RWPE1 (cell line): Measurements from ENCODE around the gene NAPA.

Experiments
- CTCF ChIA-PET: fragments of 350-600 bp; sonication (Branson Sonifier 250); formaldehyde crosslinking; extraction: SDS; loops from one replicate; lab custom pipeline; 2021; lab: Yijun Ruan, JAX
- POLR2A ChIA-PET: fragments of 400-600 bp; formaldehyde crosslinking; extraction: SDS; loops from one replicate; lab custom pipeline; 2020; ENCODE audit warnings: antibody characterized with exemption; ENCODE audit not compliant: low non-redundant PET; lab: Yijun Ruan, JAX
- DNase-seq: peaks from one replicate; pipeline ENCODE4 v3.0.0; 2012; ENCODE audit warnings: low spot score
- H3K27ac ChIP-seq: fragments of 450-650 bp; 2 replicates; pipeline ENCODE4 v1.5.1; 2017
- CTCF ChIP-seq: fragments of 450-650 bp; conservative IDR thresholded peaks from 2 replicates; pipeline ENCODE4 v1.5.1; 2017; ENCODE audit warnings: low read depth, mild to moderate bottlenecking

Gene NAPA

DNA sequence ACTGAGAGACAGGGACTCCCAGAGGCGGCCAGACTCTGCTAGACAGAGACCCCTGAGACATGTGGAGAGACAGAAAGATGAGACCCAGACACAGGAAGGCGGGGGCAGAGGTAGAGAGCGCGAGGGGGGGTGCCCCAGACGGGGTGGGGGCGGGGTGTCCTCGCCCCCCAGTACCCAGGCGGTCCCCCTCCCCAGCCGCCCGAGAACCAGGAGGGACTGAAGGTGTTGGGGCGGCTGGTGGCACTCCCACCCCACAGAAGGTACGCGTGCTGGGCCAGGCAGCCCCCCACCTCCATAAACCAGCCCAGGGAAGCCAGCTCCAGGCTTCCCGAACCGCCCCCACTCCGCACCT is 43.5 kb downstream of the NAPA start:
- POLR2A ChIA-PET, result no interaction called here
- no peak overlapping the region for H3K27ac ChIP-seq
- CTCF ChIA-PET, result no interaction called here
- TF ChIP-seq CTCF, result no peak
- no peak for DNase-seq

DNA sequence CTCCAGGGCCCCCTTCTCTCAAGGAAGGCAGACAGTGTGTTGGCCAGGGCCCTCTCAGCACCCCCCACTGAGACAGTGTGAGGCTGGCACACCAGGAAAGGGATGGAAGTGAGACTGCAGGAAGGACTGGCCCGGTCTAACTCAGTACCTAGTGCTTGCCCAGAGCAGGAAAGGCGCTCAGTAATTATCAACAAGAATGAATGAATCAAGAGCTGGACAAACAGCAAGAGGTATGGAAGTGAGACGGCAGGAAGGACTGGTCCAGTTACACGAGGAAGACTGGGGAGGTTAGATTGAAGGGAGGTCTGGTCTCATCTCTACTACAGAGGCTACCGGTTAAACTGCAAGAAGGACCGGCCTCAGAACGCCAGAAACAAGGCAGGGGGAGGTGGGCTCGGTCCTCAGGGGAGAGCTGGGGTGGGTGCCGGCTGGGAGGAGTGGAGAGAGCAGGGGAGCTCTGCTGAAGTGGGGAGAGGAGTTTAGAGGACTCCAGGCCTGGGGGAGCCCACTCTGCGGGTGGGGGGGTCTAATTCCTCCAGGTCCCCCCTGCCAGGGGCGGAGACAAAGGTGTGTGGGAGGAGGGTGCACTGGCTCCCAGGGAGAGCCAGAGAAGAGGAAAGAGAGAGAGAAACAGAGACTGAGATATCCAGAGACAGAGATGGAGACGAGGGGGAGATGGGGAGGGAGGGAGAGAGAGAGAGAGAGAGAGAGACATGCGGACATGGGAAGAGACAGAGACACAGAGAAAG is 44.2 kb downstream of the NAPA start:
- H3K27ac ChIP-seq, result no peak overlapping the region
- ChIA-PET CTCF (no interaction called here), POLR2A (interaction anchor here (0.6 kb wide), 1 partner anchor 11 kb away, joined by 9 read pairs; no protein-coding TSS in a partner anchor)
- no peak for DNase-seq
- no peak for TF ChIP-seq CTCF

- ChIA-PET POLR2A (no interaction called here), CTCF (no interaction called here)
- H3K27ac ChIP-seq, result no peak overlapping the region
- no peak for DNase-seq
- TF ChIP-seq CTCF, result no peak
These were observed 45.1 kb downstream of the NAPA start for GRCh38 chr19:47469719-47470118.

DNA sequence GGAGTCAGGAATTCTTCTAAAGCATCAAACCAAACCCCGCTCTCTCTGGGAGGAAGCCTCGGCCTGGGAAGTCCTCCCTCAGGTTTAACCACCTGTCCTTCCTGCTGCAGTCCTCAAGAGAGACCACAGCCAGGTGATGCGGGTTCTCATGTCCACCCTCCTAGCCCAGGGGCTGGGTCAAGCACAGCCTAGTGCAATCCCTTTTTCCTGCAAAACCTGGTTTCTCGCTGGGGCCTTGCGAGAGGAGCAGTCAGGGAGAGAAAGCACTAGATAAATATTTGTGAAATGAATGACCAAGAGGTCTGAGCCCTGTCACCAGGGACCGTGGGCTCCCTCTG is 45.5 kb downstream of the NAPA start:
- ChIA-PET POLR2A (no interaction called here), CTCF (interaction anchor here (0.8 kb wide), 1 partner anchor 15 kb away, joined by 7 read pairs; the partner anchor contains the start of gene KPTN)

GRCh38 chr19:47467914-47468313 is 46.9 kb downstream of the NAPA start:
- POLR2A ChIA-PET, result no interaction called here
- H3K27ac ChIP-seq, result no peak overlapping the region
- CTCF ChIA-PET, result no interaction called here
- no peak for TF ChIP-seq CTCF
- DNase-seq, result no peak

More for the DNA sequence above, 45.5 kb downstream of the NAPA start:
- DNase-seq, result no peak
- no peak for TF ChIP-seq CTCF
- no peak overlapping the region for H3K27ac ChIP-seq

DNA sequence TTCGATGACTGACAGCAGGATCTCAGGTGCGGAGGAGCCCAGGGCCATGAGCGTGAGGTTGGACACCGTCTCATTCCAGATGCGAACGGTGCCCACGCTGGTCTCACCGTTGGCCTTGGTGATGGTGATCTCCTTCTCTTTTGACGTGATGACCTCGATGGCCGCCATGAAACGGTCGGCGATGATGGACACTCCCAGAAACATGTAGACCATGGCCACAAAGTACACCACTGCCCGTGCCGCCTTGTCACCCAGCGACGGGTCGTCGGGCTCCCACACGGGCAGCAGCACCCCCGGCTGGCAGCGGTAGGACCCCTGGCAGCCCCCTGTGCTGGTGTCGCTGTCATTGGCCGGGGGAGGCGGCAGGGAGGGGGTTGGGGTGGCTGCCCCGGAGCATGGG is 48.9 kb downstream of the NAPA start:
- CTCF ChIA-PET, result no interaction called here
- TF ChIP-seq CTCF, result no peak
- no peak for DNase-seq
- POLR2A ChIA-PET, result no interaction called here
- no peak overlapping the region for H3K27ac ChIP-seq
